Measurements from ENCODE around the gene GALNT7. TPM values are rescaled to one million over a fixed set of nuclear protein-coding genes. Genes with fewer than 3 reads are reported as not detected.

GALNT7 gene
- total and polyA plus RNA-seq, 8 donors = 10.7 to 94.5 (median 37.9) TPM

- peak; percentile 58 to 68 for DNase-seq
- Histone ChIP-seq H3K4me3 (no peak overlapping the region), H3K9me3 (peaks cover 2 to 42% (median 18%) of the 10 kb centered on the region in 4 donors), H3K27me3 (no peaks in the 10 kb centered on the region), H3K36me3 (peaks cover 0 to 15% (median 5%) of the 10 kb centered on the region in 4 donors), H3K27ac (no peak overlapping the region), H3K4me1 (peaks cover 0 to 18% (median 7%) of the 10 kb centered on the region in 4 donors)
- WGBS, 5 donors = 65 to 80% (median 75%) methylated on average over 4 of the region's 4 CpGs
- intact Hi-C loops (cut with DNase I; ENCODE audit: low total_unique reads) = no loop called here
- TF ChIP-seq EP300 (IDR thresholded peaks at IDR 0.05) = no peak
- TF ChIP-seq POLR2AphosphoS5 (IDR thresholded peaks at IDR 0.05) = no peak
- no peak for TF ChIP-seq POLR2A (IDR thresholded peaks at IDR 0.05)
- TF ChIP-seq CTCF (IDR thresholded peaks at IDR 0.05) = peak in 3 of 7 experiments; percentile 9 to 48 (median 41)
Observed at GRCh38 chr4:173288296-173288695, 119.7 kb downstream of the GALNT7 start.

GRCh38 chr4:173288698-173289352, 120.2 kb downstream of the GALNT7 start:
- H3K4me3 ChIP-seq = no peak overlapping the region
- TF ChIP-seq EP300 (IDR thresholded peaks at IDR 0.05) (no peak), POLR2AphosphoS5 (IDR thresholded peaks at IDR 0.05) (no peak), CTCF (IDR thresholded peaks at IDR 0.05) (no peak), POLR2A (IDR thresholded peaks at IDR 0.05) (no peak)
- no peaks in the 10 kb centered on the region for H3K27me3 ChIP-seq
- H3K27ac ChIP-seq = no peak overlapping the region
- H3K36me3 ChIP-seq = peaks cover 0 to 12% (median 7%) of the 10 kb centered on the region in 4 donors
- H3K4me1 ChIP-seq = peaks cover 0 to 18% (median 7%) of the 10 kb centered on the region in 4 donors
- WGBS, 5 donors = 71 to 87% (median 81%) methylated on average over 3 of the region's 3 CpGs
- intact Hi-C loops (cut with DNase I; ENCODE audit: low total_unique reads) = no loop called here
- H3K9me3 ChIP-seq = peaks cover 0 to 37% (median 16%) of the 10 kb centered on the region in 4 donors
- no peak for DNase-seq

- DNase-seq = peak in 1 of 2 donors; percentile 15
- Histone ChIP-seq H3K27me3 (no peaks in the 10 kb centered on the region), H3K4me1 (peaks cover 0 to 18% (median 7%) of the 10 kb centered on the region in 4 donors), H3K9me3 (peaks cover 0 to 32% (median 14%) of the 10 kb centered on the region in 4 donors), H3K36me3 (peaks cover 0 to 11% (median 8%) of the 10 kb centered on the region in 4 donors), H3K4me3 (no peak overlapping the region), H3K27ac (no peak overlapping the region)
- WGBS, 5 donors = 34 to 45% (median 43%) methylated on average over 4 of the region's 4 CpGs
- intact Hi-C loops (cut with DNase I; ENCODE audit: low total_unique reads) = no loop called here
- TF ChIP-seq CTCF (IDR thresholded peaks at IDR 0.05) (no peak), POLR2AphosphoS5 (IDR thresholded peaks at IDR 0.05) (no peak), EP300 (IDR thresholded peaks at IDR 0.05) (no peak), POLR2A (IDR thresholded peaks at IDR 0.05) (no peak)
Observed at GRCh38 chr4:173289353-173289727, 120.7 kb downstream of the GALNT7 start.

- Histone ChIP-seq H3K27ac (no peak overlapping the region), H3K36me3 (peaks cover 0 to 21% (median 4%) of the 10 kb centered on the region in 4 donors), H3K27me3 (no peaks in the 10 kb centered on the region), H3K9me3 (peaks cover 0 to 8% (median 6%) of the 10 kb centered on the region in 4 donors), H3K4me3 (no peak overlapping the region), H3K4me1 (peaks cover 0 to 18% (median 7%) of the 10 kb centered on the region in 4 donors)
- no peak for TF ChIP-seq CTCF (IDR thresholded peaks at IDR 0.05)
- intact Hi-C loops (cut with DNase I; ENCODE audit: low total_unique reads) = no loop called here
- no peak for DNase-seq
- 91 to 97% (median 94%) methylated on average over 5 of the region's 5 CpGs for WGBS, 5 donors
Observed at GRCh38 chr4:173291899-173292298, 123.3 kb downstream of the GALNT7 start.
